GM18526 (cell line): ENCODE results near the gene PRR20C.
"Not testable (repeated sequence)": the region's sequence is repeated elsewhere in the genome, so short reads cannot be mapped to it uniquely, and the experiment has no call there.

Source experiments
- POLR2A ChIP-seq: IDR thresholded peaks from 3 replicates; pipeline ENCODE4 v1.6.1; 2011; ENCODE audit not compliant: insufficient read length; ENCODE audit errors: extremely low read depth

The PRR20C gene

DNA sequence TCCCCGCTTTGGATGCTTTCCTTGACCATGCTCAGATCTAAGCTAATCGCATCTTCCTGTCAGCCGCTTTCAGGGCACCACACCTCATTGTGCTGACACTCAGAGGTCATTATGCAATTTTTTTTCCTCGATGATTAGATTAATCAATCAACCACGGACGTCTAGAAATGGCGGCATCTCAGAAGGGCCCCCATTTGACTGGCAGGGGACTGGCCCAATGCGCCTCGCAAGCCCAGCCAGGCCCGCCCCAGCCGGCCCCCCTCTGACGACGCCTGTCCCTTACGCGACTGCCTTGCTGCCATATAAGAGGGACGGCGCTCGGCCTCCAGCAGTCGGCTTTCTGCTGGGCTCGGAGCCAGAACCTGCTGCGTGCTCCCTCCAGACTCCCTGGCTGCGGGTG lies at the start of gene PRR20C:
TSS of gene PRR20C (plus strand) at position 301 of the 400 bp plus-strand sequence. CDS start 387 bp downstream, outside the sequence.
- not testable (repeated sequence) for TF ChIP-seq POLR2A

DNA sequence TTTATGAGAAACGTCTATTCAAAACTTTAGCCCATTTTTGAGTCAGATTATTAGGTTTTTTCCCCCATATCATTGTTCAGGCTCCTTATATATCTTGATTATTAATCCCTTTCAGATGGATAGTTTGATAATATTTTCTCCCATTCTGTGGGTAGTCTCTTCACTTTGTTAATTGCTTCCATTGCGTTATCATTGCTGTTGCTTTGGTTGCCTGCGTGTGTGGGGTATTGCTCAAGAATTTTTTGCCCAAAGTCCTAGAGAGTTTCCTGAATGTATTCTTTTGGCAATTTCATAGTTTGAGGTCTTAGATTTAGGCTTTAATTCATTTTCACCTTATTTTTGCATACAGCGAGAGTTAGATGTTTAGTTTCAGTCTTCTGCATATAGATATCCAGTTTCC lies 38.9 kb upstream of the PRR20C start:
- no peak for TF ChIP-seq POLR2A

DNA sequence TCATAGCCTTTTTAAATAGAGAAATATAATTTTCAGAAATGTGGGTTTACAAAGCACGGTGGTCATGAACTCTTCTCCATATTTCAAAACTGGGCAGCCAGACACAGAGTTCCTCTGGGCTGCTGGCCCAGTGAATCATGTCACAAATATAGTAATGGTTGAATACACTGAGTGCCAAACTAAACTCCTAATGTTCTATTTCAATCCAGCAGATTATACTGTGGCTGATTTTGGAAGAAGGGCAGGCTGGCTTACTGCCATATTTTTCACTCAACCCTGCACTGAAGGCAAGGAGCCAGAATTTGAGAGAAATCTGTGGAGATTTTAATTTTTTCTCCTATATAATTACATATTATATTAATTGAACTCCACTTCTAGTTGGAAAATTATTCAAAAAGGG lies 30.2 kb upstream of the PRR20C start:
- no peak for TF ChIP-seq POLR2A

DNA sequence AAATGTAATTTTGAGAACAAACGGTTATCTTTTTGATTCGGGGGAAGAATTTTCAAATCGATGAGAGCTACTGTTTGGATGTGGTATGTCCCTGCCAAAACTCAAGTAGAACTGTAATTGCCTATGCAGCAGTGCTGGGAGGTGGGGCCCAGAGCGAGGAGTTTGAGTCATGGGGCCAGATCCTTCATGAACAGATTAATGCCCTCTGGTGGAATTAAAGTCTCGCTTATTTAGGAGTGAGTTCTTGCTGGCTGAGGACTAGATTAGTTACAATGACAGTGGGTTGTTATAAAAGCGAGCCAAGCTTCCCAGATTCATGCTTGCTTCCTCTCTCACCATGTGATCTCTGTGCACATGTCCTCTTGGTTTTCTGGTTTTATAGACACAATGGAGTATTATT lies 25.0 kb upstream of the PRR20C start:
- TF ChIP-seq POLR2A, result no peak

DNA sequence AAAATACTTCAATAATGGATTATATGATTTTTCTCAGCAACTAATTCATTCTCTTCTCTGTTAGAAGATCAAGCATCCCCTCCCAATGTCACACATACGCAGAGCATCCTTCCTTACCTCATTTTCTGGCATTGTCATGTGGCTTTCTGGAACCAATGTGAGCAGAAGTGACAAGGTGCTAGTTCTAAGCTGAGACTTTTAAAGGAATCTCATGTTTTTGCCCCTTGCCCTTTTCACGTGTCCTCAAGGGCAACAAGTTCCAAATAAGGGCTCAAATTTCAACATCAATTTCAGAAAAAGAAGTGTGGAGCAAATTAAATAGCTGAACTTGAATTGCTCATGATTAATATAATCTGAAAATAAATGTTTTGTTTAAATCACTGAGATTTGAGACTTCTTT lies 17.8 kb upstream of the PRR20C start:
- no peak for TF ChIP-seq POLR2A

DNA sequence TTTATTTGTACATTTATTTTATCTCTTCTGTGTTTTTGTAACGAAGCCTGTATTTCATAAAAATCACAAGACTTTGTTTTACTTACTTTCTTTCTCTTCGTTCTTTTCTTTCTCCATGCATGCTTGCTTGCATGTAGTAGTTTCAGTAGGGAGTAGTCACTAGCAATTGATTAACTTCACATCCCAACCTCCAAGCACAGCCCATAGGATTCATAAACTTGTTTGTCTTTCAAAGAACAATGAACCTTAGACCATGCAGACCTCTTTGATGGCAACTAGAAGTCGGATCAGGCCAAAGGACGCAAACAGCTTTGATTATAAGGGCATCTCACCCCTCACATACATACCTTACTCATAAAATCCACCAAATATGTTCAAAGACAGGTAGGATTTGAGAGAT lies 16.3 kb upstream of the PRR20C start:
- TF ChIP-seq POLR2A, result no peak

DNA sequence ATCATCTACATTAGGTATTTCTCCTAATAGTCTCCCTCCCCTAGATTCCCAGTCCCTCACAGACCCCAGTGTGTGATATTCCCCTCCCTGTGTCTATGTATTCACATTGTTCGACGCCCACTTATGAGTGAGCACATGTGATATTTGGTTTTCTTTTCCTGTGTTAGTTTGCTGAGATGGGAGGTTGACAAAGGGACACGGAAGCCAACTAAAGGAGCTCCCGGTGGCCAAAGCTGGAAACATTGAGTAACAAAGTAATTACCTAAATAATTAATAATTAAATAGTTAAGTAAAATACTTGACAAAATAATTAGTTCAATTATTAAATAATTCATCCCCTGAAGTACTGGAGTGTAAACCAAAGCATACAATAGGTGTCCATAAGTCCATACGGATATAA lies 14.9 kb upstream of the PRR20C start:
- no peak for TF ChIP-seq POLR2A

DNA sequence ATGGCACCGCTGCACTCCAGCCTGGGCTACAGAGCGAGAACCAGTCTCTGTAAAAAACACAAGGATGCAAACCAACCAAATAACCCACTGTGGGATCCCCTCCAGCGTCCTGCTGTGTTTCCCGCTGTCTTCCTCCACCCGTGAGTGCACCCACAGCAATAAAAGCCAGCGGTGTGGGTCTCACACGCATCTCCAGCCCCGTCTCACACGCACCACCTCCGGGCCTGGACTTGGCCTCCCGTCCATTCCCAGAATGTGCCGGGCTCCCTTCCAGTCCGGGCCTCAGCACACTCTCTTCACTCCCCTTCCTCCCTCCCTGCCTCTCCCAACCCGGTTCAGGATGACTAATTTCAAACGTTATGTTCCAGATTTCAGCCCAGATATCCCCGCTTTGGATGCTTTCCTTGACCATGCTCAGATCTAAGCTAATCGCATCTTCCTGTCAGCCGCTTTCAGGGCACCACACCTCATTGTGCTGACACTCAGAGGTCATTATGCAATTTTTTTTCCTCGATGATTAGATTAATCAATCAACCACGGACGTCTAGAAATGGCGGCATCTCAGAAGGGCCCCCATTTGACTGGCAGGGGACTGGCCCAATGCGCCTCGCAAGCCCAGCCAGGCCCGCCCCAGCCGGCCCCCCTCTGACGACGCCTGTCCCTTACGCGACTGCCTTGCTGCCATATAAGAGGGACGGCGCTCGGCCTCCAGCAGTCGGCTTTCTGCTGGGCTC lies 13.5 kb upstream of the PRR20C start, which contains the start of gene PRR20A:
TSS of gene PRR20A (plus strand) at position 684 of the 734 bp plus-strand sequence. CDS start 387 bp downstream, outside the sequence.
- not testable (repeated sequence) for TF ChIP-seq POLR2A

DNA sequence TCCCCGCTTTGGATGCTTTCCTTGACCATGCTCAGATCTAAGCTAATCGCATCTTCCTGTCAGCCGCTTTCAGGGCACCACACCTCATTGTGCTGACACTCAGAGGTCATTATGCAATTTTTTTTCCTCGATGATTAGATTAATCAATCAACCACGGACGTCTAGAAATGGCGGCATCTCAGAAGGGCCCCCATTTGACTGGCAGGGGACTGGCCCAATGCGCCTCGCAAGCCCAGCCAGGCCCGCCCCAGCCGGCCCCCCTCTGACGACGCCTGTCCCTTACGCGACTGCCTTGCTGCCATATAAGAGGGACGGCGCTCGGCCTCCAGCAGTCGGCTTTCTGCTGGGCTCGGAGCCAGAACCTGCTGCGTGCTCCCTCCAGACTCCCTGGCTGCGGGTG lies 6.7 kb upstream of the PRR20C start, which contains the start of gene PRR20B:
TSS of gene PRR20B (plus strand) at position 301 of the 400 bp plus-strand sequence. CDS start 387 bp downstream, outside the sequence.
- TF ChIP-seq POLR2A, result not testable (repeated sequence)

DNA sequence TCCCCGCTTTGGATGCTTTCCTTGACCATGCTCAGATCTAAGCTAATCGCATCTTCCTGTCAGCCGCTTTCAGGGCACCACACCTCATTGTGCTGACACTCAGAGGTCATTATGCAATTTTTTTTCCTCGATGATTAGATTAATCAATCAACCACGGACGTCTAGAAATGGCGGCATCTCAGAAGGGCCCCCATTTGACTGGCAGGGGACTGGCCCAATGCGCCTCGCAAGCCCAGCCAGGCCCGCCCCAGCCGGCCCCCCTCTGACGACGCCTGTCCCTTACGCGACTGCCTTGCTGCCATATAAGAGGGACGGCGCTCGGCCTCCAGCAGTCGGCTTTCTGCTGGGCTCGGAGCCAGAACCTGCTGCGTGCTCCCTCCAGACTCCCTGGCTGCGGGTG lies 6.5 kb downstream of the PRR20C start, which contains the start of gene PRR20D:
TSS of gene PRR20D (plus strand) at position 301 of the 400 bp plus-strand sequence. CDS start 387 bp downstream, outside the sequence.
- TF ChIP-seq POLR2A, result not testable (repeated sequence)

DNA sequence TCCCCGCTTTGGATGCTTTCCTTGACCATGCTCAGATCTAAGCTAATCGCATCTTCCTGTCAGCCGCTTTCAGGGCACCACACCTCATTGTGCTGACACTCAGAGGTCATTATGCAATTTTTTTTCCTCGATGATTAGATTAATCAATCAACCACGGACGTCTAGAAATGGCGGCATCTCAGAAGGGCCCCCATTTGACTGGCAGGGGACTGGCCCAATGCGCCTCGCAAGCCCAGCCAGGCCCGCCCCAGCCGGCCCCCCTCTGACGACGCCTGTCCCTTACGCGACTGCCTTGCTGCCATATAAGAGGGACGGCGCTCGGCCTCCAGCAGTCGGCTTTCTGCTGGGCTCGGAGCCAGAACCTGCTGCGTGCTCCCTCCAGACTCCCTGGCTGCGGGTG lies 13.0 kb downstream of the PRR20C start, which contains the start of gene PRR20E:
TSS of gene PRR20E (plus strand) at position 301 of the 400 bp plus-strand sequence. CDS start 387 bp downstream, outside the sequence.
- not testable (repeated sequence) for TF ChIP-seq POLR2A

DNA sequence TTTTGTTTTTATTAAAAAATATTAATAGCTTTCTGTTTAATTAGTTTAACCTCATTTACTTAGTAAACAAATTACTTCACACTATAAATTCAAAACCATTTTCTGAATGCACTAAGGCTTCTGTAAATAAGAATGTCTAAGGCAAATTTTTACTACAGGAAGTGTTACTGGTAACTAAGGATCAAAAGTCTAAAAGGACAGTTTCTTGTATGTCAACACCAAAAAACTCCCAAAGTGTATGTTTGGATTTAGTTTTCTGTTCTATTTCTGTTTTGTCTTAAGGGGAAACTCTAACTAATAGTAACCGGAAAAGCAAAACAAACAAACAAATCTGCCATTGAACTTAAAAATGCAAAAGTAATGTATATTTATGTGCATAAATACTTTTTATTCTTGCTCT lies 37.8 kb downstream of the PRR20C start:
- no peak for TF ChIP-seq POLR2A
